ENCODE measurements around the gene IFNG. TPM values are rescaled to one million over a fixed set of nuclear protein-coding genes. Genes with fewer than 3 reads are reported as not detected.

The IFNG gene
- total and polyA plus RNA-seq, 12 donors: 1.5 TPM; not detected in 11

GRCh38 chr12:68163560-68164081 lies 4.1 kb upstream of the IFNG start:
- no peak overlapping the region for H3K27ac ChIP-seq
- TF ChIP-seq CTCF (IDR thresholded peaks at IDR 0.05): no peak
- no peaks in the 10 kb centered on the region for H3K9me3 ChIP-seq
- WGBS, 2 donors: 69 to 75% methylated on average over 4 of the region's 4 CpGs
- H3K27me3 ChIP-seq: no peaks in the 10 kb centered on the region
- DNase-seq (no peak), ATAC-seq (no peak)
- no peaks in the 10 kb centered on the region for H3K36me3 ChIP-seq
- no peak overlapping the region for H3K4me3 ChIP-seq
- intact Hi-C loops (cut with DNase I): no loop called here
- no peaks in the 10 kb centered on the region for H3K4me1 ChIP-seq

- no peak for TF ChIP-seq CTCF (IDR thresholded peaks at IDR 0.05)
- ATAC-seq (no peak), DNase-seq (no peak)
- Histone ChIP-seq H3K4me3 (no peak overlapping the region), H3K27me3 (no peaks in the 10 kb centered on the region), H3K36me3 (no peaks in the 10 kb centered on the region), H3K9me3 (no peaks in the 10 kb centered on the region), H3K4me1 (no peaks in the 10 kb centered on the region), H3K27ac (no peak overlapping the region)
- intact Hi-C loops (cut with DNase I): no loop called here
- 90 to 94% methylated on average over 2 of the region's 2 CpGs for WGBS, 2 donors
Measured at GRCh38 chr12:68162374-68162773, 2.8 kb upstream of the IFNG start.

GRCh38 chr12:68158432-68158831 lies 1.1 kb downstream of the IFNG start:
- intact Hi-C loops (cut with DNase I): no loop called here
- no peaks in the 10 kb centered on the region for H3K36me3 ChIP-seq
- no peak overlapping the region for H3K27ac ChIP-seq
- DNase-seq: no peak
- TF ChIP-seq CTCF (IDR thresholded peaks at IDR 0.05): peak in 6 of 9 donors; percentile 10 to 38 (median 21)
- ATAC-seq: no peak
- 49 to 55% methylated on average over 2 of the region's 2 CpGs for WGBS, 2 donors
- no peaks in the 10 kb centered on the region for H3K4me1 ChIP-seq
- H3K27me3 ChIP-seq: no peaks in the 10 kb centered on the region
- peak overlapping the region in 1 of 10 donors; percentile 24 for H3K4me3 ChIP-seq
- no peaks in the 10 kb centered on the region for H3K9me3 ChIP-seq

- Histone ChIP-seq H3K27ac (no peak overlapping the region), H3K4me3 (peak overlapping the region in 1 of 10 donors; percentile 18), H3K4me1 (no peaks in the 10 kb centered on the region), H3K27me3 (no peaks in the 10 kb centered on the region), H3K36me3 (no peaks in the 10 kb centered on the region), H3K9me3 (no peaks in the 10 kb centered on the region)
- ATAC-seq (no peak), DNase-seq (no peak)
- WGBS, 2 donors: 62 to 78% methylated on average over 4 of the region's 4 CpGs
- TF ChIP-seq CTCF (IDR thresholded peaks at IDR 0.05): no peak
- intact Hi-C loops (cut with DNase I): no loop called here
Measured at GRCh38 chr12:68157380-68157779, 2.2 kb downstream of the IFNG start.
